NCI-H2107 (cell line): ENCODE results near the gene CAV3.
A peak's percentile ranks its signal among the peaks of the same experiment; 100 is the strongest.

ENCODE experiments used
- DNase-seq: peaks from one replicate; lab custom pipeline; 2025; lab: John Stamatoyannopoulos, UW

The CAV3 gene

GRCh38 chr3:8762607-8763377 is 29.2 kb downstream of the CAV3 start:
- DNase-seq: no peak

- no peak for DNase-seq
Measured at GRCh38 chr3:8764528-8764927, 30.9 kb downstream of the CAV3 start.

GRCh38 chr3:8765528-8765927 is 31.9 kb downstream of the CAV3 start:
- no peak for DNase-seq

- DNase-seq: no peak
Measured at GRCh38 chr3:8766148-8766547, 32.5 kb downstream of the CAV3 start.

- no peak for DNase-seq
Measured at GRCh38 chr3:8767256-8767666, 33.7 kb downstream of the CAV3 start.

GRCh38 chr3:8767667-8768363 is 34.2 kb downstream of the CAV3 start:
- DNase-seq: peak; percentile 1

- no peak for DNase-seq
Measured at GRCh38 chr3:8768364-8769087, 34.9 kb downstream of the CAV3 start.

- DNase-seq: peak; percentile 4
Measured at GRCh38 chr3:8769088-8769822, 35.7 kb downstream of the CAV3 start, which contains the start of gene OXTR. Gene OXTR (minus strand): TSS chr3:8769613. CDS start chr3:8768187, 1,426 bp downstream.

GRCh38 chr3:8773941-8774542 is 40.4 kb downstream of the CAV3 start:
- no peak for DNase-seq

- no peak for DNase-seq
Measured at GRCh38 chr3:8775181-8775580, 41.6 kb downstream of the CAV3 start.

- DNase-seq: no peak
Measured at GRCh38 chr3:8775602-8776001, 42.0 kb downstream of the CAV3 start.

GRCh38 chr3:8776406-8776805 is 42.8 kb downstream of the CAV3 start:
- DNase-seq: no peak

GRCh38 chr3:8777201-8777977 is 43.8 kb downstream of the CAV3 start:
- DNase-seq: no peak

- no peak for DNase-seq
Measured at GRCh38 chr3:8777978-8778267, 44.3 kb downstream of the CAV3 start.

- DNase-seq: no peak
Measured at GRCh38 chr3:8778475-8778874, 44.9 kb downstream of the CAV3 start.

GRCh38 chr3:8780279-8780678 is 46.7 kb downstream of the CAV3 start:
- DNase-seq: no peak

- no peak for DNase-seq
Measured at GRCh38 chr3:8784676-8785435, 51.3 kb downstream of the CAV3 start.

GRCh38 chr3:8790529-8790928 is 56.9 kb downstream of the CAV3 start:
- DNase-seq: no peak

GRCh38 chr3:8793242-8793641 is 59.6 kb downstream of the CAV3 start:
- no peak for DNase-seq

- DNase-seq: no peak
Measured at GRCh38 chr3:8794247-8794646, 60.6 kb downstream of the CAV3 start.
